GM12873 (cell line): ENCODE measurements around the gene RPL12.

Experiments
- TF ChIP-seq, protein P1 (sequence below): IDR thresholded peaks from 2 replicates; pipeline ENCODE4 v1.5.1; 2012; ENCODE audit warnings: low read depth, mild to moderate bottlenecking, moderate library complexity, low read length, control low read depth; ENCODE audit not compliant: insufficient read depth; ENCODE audit errors: missing control alignments

The RPL12 gene

DNA sequence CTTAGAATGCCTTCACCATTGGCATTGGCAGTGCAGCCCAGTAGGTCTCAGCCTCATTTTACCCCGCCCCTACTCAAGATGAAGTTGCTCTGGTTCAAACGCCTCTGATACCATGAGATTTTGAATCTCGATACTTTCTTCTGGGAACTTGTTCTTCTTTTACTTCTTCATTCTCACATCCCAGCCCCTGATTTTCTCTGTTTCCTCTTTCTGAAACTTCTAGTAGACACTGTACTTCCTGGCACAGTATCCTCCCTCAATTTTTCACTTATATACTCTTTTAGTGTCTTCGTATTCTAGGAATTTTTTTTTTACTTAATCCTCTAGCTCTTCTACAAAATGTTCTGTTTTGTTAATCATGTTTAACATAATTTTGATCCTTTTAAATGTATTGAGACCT, 40.1 kb downstream of the RPL12 start:
- TF ChIP-seq, protein P1, sequence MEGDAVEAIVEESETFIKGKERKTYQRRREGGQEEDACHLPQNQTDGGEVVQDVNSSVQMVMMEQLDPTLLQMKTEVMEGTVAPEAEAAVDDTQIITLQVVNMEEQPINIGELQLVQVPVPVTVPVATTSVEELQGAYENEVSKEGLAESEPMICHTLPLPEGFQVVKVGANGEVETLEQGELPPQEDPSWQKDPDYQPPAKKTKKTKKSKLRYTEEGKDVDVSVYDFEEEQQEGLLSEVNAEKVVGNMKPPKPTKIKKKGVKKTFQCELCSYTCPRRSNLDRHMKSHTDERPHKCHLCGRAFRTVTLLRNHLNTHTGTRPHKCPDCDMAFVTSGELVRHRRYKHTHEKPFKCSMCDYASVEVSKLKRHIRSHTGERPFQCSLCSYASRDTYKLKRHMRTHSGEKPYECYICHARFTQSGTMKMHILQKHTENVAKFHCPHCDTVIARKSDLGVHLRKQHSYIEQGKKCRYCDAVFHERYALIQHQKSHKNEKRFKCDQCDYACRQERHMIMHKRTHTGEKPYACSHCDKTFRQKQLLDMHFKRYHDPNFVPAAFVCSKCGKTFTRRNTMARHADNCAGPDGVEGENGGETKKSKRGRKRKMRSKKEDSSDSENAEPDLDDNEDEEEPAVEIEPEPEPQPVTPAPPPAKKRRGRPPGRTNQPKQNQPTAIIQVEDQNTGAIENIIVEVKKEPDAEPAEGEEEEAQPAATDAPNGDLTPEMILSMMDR, result no peak

DNA sequence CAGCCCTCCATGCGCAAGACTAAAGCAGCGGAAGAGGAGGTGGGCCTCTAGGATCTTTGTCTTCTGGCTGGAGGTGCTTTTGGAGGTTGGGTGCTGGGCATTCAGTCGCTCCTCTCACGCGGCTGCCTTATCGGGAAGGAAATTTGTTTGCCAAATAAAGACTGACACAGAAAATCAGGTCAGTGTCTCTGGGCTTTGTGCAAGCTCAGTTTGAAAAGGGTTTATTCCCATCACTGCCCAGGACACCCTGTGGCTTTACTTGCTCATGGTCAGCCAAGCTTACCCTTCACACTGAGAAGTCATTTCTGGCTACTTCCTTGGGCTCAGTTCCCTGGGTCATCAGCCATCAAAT, 43.7 kb downstream of the RPL12 start:
- TF ChIP-seq, protein P1, result no peak

DNA sequence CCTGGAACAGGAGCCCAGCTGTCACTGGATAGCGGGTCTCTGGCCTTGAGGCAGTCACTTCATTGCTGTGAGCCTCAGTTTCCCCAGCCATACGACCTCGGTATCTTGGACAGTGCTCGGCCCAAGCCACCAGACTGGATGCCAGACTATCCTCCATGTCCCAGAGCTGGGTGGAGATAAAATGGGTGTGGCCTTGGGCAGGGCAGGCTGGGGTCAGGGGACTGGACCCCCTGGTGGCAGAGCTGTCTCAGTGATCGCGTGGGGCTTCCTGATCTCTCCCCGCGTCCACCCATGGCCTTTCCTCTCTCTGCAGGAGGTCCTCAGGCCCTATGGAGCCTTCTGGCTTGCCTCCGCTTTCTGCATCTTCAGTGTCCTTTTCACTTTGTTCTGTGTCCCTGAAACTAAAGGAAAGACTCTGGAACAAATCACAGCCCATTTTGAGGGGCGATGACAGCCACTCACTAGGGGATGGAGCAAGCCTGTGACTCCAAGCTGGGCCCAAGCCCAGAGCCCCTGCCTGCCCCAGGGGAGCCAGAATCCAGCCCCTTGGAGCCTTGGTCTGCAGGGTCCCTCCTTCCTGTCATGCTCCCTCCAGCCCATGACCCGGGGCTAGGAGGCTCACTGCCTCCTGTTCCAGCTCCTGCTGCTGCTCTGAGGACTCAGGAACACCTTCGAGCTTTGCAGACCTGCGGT, 44.3 kb downstream of the RPL12 start:
- TF ChIP-seq, protein P1, result no peak

DNA sequence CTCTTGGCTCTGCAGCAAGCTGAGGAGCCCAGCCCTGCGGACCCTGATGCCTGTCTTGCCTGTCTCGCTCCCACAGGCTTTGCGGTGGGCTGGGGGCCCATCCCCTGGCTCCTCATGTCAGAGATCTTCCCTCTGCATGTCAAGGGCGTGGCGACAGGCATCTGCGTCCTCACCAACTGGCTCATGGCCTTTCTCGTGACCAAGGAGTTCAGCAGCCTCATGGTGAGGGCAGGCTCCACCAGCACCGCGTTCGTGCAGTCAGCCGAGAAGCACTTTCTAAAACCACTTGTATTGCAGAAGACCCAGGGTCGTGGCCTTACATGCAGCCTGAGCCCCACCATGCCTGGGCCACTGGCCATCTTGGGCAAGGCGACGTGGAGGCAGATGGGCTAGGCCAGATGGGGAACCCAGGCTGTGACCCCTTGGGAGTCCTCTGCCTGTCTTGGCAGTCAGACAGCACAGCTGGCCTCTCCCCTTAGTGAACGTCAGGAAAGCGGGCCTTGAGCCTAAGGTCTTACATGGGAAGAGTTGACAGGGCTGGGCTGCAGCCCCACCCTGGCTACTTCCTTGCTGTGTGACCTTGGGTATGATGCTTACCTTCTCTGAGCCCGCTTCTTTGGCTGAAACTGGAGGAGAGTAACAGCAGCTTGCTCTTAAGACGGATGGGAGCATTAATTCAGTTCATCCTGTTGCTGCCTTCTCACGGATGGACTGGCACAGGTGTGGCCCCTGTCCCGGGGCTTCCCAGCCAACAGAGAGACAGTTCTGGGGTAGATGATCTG, 45.7 kb downstream of the RPL12 start:
- TF ChIP-seq, protein P1, result no peak

DNA sequence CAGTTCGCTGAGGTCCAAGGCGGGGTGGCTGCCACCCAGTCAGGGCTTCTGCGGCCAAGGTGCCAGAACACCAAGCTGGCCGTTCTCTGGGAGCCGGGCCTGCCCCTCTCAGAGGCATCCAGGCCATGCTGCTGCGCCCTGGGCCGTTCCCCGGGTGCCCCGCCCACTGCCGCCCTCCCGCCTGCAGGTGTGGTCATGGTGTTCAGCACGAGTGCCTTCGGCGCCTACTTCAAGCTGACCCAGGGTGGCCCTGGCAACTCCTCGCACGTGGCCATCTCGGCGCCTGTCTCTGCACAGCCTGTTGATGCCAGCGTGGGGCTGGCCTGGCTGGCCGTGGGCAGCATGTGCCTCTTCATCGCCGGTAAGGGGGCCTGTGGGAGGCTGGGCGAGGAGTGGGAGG, 46.6 kb downstream of the RPL12 start:
- TF ChIP-seq, protein P1, result no peak

DNA sequence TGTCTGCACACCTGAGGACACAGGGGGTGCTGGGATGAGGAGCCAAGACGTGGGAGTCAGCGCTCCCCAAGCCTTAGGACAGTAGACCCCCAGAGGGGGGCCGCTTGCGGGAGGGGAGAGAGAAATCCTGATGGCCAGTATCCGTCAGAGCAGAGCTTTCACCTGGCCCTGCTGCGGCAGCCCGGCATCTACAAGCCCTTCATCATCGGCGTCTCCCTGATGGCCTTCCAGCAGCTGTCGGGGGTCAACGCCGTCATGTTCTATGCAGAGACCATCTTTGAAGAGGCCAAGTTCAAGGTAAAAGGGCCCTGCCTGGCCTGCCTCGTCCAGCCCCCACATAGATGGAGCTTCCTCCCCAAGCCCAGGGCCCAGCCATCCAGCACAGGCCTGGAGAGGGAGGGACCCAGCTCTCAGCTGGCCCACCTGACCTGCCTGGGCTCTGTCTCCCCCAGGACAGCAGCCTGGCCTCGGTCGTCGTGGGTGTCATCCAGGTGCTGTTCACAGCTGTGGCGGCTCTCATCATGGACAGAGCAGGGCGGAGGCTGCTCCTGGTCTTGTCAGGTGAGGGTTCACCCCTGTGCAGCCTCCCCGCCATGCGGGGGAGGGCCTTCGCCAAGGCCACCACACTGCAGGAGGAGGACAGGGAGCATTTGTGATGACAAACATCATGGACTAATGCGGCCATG, 47.6 kb downstream of the RPL12 start:
- TF ChIP-seq, protein P1, result no peak

DNA sequence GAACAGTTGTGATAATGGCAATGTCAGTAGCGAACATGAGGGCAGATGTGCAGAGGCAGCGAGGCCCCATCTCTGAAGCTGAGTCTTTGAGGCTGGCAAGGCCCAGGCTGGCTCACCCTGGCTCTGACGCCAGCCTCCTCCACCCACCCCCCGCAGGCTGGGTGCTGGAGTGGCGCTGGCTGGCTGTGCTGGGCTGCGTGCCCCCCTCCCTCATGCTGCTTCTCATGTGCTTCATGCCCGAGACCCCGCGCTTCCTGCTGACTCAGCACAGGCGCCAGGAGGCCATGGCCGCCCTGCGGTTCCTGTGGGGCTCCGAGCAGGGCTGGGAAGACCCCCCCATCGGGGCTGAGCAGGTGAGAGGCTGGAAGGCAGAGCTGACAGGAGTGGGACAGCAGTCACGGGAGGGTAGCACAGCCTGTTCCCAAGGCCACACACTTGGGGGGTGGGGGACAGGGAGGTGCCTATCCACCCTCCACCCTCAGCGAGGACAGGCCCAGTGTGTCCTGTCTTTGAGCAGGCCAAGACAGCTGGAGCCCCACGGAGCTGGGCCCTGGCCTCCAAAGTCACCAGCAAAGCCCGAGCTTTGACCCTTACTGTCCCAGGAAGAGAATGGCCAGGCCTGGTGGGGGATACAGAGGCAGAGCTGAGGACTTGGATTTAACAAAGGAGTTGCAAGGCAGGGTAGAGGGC, 48.7 kb downstream of the RPL12 start:
- TF ChIP-seq, protein P1, result no peak
